Measurements from ENCODE around the gene ERI3.

Gene ERI3

DNA sequence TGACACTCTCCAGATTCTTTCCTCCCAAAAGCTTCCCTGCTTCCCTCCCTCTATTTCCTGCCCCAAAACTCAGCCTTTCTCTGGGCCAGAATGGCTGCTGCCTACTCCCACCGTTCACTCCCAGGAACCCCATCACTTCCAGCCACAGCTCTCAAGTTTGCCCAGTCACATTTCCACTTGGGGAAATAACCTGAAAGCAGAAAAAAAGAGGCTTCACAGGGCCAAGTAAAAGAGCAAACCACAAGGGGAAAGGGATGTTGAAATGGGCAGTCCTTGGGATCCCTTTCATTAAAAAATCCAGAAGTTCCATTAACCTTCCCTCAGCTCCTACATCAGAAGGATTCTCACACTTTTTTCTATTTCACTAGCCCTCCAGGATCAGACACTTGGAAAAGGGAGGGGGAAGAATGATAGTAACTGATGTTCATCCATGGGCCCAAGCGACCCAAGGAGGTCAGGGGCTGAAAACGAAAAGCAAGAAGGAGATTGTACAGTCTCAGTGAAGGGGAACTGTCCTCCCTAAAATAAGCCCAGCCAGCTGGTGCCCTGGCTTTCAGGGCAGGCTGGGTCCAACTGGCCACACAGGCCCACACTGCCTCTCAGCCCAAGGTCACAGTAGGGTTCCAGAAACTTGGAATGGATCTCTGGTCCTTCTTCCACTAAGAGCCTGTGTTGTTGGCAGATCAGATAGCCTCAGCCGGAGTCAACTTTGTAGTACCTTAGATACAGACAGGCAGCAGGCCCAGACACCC lies 92.1 kb downstream of the ERI3 start:
- H3K27me3 ChIP-seq = no peaks in the 10 kb centered on the region
- no peaks in the 10 kb centered on the region for H3K36me3 ChIP-seq
- peaks cover 11 to 13% of the 10 kb centered on the region in 2 experiments for H3K4me1 ChIP-seq (ENCODE audit: control insufficient read depth in 1 of 2, insufficient read depth in 1 of 2, low read depth in 1 of 2, low read length in 1 of 2)
- no peaks in the 10 kb centered on the region for H3K9me3 ChIP-seq
- no peak overlapping the region for H3K4me3 ChIP-seq (ENCODE audit: low read depth in 1 of 2, low read length in 1 of 2)
- no peak overlapping the region for H3K27ac ChIP-seq
- no peak for TF ChIP-seq CTCF (IDR thresholded peaks at IDR 0.05)

DNA sequence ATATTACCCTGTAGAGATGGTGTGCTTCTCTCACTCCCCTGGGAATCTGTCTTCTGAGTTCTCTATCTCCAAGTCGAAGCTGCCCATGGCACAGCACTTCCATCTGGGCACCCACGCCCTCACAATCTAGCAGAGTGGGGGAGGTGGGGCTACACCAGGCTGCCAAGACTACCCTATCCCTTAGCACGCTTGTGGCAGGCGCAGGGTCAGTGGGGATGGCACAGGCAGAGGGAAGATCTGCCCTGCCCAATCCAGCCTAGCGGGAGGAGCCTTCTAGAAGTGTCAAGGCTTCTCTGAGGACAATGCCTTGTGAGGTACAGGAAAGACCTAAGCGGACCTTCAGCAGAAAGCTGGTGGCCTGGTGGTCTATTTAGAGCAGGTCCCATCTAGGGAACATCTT lies 92.6 kb downstream of the ERI3 start:
- Histone ChIP-seq H3K36me3 (no peaks in the 10 kb centered on the region), H3K27ac (no peak overlapping the region), H3K4me1 (ENCODE audit: control insufficient read depth in 1 of 2, insufficient read depth in 1 of 2, low read depth in 1 of 2, low read length in 1 of 2) (peaks cover 11 to 13% of the 10 kb centered on the region in 2 experiments), H3K27me3 (no peaks in the 10 kb centered on the region), H3K9me3 (no peaks in the 10 kb centered on the region), H3K4me3 (ENCODE audit: low read depth in 1 of 2, low read length in 1 of 2) (no peak overlapping the region)
- no peak for TF ChIP-seq CTCF (IDR thresholded peaks at IDR 0.05)

DNA sequence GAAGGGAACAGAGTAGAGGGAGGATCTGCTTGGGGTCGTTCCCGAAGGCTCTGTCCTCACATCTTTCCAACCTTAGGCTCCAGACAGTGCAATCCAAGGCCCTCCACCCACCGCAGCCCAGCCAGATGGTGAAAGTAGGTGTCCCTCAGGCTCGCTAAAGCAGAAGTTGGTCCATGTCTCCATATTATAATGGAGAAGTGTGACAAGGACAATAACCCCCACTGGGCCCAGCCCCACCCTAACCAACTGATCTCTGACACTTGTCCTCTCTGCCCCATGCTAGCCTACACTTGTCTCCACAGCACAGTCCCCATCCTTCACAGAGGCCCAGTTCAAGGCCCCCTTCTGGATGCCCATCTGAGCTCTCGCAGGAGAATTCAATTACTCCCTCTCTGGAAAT lies 93.1 kb downstream of the ERI3 start:
- H3K9me3 ChIP-seq = no peaks in the 10 kb centered on the region
- H3K4me3 ChIP-seq (ENCODE audit: low read depth in 1 of 2, low read length in 1 of 2) = no peak overlapping the region
- no peaks in the 10 kb centered on the region for H3K27me3 ChIP-seq
- no peak overlapping the region for H3K27ac ChIP-seq
- no peak for TF ChIP-seq CTCF (IDR thresholded peaks at IDR 0.05)
- H3K4me1 ChIP-seq (ENCODE audit: control insufficient read depth in 1 of 2, insufficient read depth in 1 of 2, low read depth in 1 of 2, low read length in 1 of 2) = peaks cover 11 to 13% of the 10 kb centered on the region in 2 experiments
- no peaks in the 10 kb centered on the region for H3K36me3 ChIP-seq

DNA sequence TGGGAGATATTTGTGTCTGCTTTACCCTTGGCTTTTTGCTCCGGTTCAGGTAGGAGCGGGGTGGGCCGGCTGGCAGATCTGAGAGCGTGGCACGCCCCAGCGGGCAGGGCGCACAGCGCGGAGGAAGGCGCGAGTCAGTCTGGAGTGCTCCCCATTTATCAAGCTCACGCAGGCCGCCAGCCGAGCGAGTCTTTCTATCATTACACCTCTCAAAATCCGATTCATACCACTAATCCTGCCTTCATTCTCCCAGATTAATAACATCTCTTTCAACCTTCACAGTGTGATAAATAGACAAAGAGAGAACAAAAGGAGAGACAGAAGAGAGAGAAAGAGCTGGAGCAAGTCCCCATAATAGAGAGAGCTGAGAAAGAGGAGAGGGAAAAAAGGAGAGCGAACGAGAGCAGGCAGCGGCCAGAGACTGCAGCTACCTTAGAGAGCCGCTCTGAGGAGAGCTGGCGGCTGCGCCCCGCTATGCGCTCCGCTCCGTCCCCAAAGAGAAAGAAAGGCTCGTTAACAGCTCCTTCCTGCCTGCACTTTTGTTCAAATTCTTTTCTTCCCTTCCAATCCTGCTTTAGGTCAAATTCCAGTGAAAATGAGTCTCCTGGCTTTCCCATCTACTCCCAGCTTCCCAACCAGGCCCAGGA lies 93.8 kb downstream of the ERI3 start:
- no peak for TF ChIP-seq CTCF (IDR thresholded peaks at IDR 0.05)
- Histone ChIP-seq H3K4me3 (ENCODE audit: low read depth in 1 of 2, low read length in 1 of 2) (no peak overlapping the region), H3K4me1 (ENCODE audit: control insufficient read depth in 1 of 2, insufficient read depth in 1 of 2, low read depth in 1 of 2, low read length in 1 of 2) (peaks cover 11 to 13% of the 10 kb centered on the region in 2 experiments), H3K36me3 (no peaks in the 10 kb centered on the region), H3K27ac (no peak overlapping the region), H3K27me3 (no peaks in the 10 kb centered on the region), H3K9me3 (no peaks in the 10 kb centered on the region)

DNA sequence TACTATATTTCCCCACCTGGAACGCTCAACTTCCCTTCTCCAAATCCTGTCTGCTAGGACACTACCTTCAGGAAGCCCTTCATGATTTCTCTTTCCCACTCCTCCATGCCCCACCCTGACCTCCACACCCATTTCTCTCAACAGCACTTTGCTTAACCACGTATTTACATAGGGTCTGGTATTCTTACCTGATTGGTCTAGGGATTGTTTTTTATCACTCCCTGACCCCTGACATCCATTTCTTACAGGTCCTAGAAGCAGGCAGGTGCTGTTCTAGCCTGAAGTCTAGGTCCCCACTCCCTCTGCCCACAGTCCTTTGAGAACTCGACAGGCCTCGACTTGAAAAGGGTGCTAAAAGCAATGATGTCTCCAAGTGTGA lies 94.3 kb downstream of the ERI3 start:
- Histone ChIP-seq H3K9me3 (no peaks in the 10 kb centered on the region), H3K27me3 (no peaks in the 10 kb centered on the region), H3K4me1 (ENCODE audit: control insufficient read depth in 1 of 2, insufficient read depth in 1 of 2, low read depth in 1 of 2, low read length in 1 of 2) (peaks cover 11 to 13% of the 10 kb centered on the region in 2 experiments), H3K36me3 (no peaks in the 10 kb centered on the region), H3K4me3 (ENCODE audit: low read depth in 1 of 2, low read length in 1 of 2) (no peak overlapping the region), H3K27ac (no peak overlapping the region)
- no peak for TF ChIP-seq CTCF (IDR thresholded peaks at IDR 0.05)
